ENCODE results near the gene PLEKHM3.

PLEKHM3 gene

DNA sequence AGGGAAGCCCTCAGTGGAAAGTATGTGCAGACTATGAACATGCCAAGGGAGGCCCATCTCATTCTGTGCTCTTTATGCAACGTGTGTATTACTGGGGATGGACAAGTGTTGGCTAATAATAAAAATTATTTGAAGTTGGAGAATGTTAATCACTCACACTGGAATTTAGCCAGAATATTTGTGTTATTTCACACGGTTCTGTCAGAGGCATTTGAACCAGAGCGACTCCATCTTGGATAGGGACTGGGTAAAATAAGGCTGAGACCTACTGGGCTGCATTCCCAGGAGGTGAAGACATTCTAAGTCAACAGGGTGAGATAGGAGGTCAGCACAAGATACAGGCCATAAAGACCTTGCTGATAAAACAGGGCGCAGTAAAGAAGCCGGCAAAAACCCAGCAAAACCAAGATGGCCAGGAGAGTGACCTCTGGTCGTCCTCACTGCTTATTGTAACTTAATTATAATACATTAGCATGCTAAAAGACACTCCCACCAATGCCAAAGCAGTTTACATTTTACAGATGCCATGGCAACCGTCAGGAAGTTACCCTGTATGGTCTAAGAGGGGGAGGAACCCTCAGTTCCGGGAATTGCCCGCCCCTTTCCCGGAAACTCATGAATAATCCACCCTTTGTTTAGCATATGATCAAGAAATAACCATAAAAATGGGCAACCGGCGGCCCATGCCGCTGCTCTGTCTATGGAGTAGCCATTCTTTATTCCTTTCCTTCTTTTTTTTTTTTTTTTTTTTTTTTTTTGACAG, 253.1 kb downstream of the PLEKHM3 start:
- H3K9ac ChIP-seq (ENCODE audit: low read length), result no peak overlapping the region
- no peak overlapping the region for H3K4me3 ChIP-seq (ENCODE audit: low read length)
- no peak overlapping the region for H2AFZ ChIP-seq (ENCODE audit: low read depth, low read length)
- no peaks in the 10 kb centered on the region for H3K27me3 ChIP-seq (ENCODE audit: low read depth, low read length)
- no peaks in the 10 kb centered on the region for H3K9me3 ChIP-seq (ENCODE audit: insufficient read depth, low read length)
- peaks cover 6% of the 10 kb centered on the region for H3K36me3 ChIP-seq (replicated peaks; ENCODE audit: low read depth, low read length)
- no peak for TF ChIP-seq EZH2phosphoT487 (IDR thresholded peaks at IDR 0.05; ENCODE audit: low read depth)
- TF ChIP-seq, protein P1, sequence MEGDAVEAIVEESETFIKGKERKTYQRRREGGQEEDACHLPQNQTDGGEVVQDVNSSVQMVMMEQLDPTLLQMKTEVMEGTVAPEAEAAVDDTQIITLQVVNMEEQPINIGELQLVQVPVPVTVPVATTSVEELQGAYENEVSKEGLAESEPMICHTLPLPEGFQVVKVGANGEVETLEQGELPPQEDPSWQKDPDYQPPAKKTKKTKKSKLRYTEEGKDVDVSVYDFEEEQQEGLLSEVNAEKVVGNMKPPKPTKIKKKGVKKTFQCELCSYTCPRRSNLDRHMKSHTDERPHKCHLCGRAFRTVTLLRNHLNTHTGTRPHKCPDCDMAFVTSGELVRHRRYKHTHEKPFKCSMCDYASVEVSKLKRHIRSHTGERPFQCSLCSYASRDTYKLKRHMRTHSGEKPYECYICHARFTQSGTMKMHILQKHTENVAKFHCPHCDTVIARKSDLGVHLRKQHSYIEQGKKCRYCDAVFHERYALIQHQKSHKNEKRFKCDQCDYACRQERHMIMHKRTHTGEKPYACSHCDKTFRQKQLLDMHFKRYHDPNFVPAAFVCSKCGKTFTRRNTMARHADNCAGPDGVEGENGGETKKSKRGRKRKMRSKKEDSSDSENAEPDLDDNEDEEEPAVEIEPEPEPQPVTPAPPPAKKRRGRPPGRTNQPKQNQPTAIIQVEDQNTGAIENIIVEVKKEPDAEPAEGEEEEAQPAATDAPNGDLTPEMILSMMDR (IDR thresholded peaks at IDR 0.05; ENCODE audit: low read depth, low read length), result no peak
- no peaks in the 10 kb centered on the region for H4K20me1 ChIP-seq (ENCODE audit: insufficient read depth, low read length)
- no peaks in the 10 kb centered on the region for H3K79me2 ChIP-seq (ENCODE audit: low read length)
- peaks cover 12% of the 10 kb centered on the region for H3K4me1 ChIP-seq (ENCODE audit: low read length)
- H3K4me2 ChIP-seq (ENCODE audit: low read length), result no peak overlapping the region
- no peak overlapping the region for H3K27ac ChIP-seq (ENCODE audit: low read length)

DNA sequence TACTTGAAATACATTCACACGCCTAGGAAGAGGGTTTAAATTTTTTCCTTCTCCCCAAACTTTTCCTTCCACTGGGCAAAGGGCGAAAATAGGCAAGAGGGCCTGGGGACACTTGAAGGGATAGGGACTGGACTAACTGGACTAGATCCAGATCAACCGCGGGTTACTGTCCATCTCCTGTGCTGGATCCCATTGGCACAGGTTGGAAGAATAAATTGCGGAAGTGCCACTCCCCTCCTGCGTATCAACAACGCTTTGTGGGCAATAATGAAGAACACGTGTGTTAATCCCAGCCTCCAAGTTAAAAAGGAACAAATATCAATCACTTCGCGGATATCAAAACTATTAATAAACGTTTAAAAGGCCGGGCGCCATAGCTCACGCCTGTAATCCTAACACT, 253.9 kb downstream of the PLEKHM3 start:
- H3K36me3 ChIP-seq (replicated peaks; ENCODE audit: low read depth, low read length), result peaks cover 6% of the 10 kb centered on the region
- H4K20me1 ChIP-seq (ENCODE audit: insufficient read depth, low read length), result no peaks in the 10 kb centered on the region
- peaks cover 12% of the 10 kb centered on the region for H3K4me1 ChIP-seq (ENCODE audit: low read length)
- H3K27ac ChIP-seq (ENCODE audit: low read length), result no peak overlapping the region
- H3K79me2 ChIP-seq (ENCODE audit: low read length), result no peaks in the 10 kb centered on the region
- no peak overlapping the region for H3K4me3 ChIP-seq (ENCODE audit: low read length)
- no peak for TF ChIP-seq EZH2phosphoT487 (IDR thresholded peaks at IDR 0.05; ENCODE audit: low read depth)
- TF ChIP-seq, protein P1 (IDR thresholded peaks at IDR 0.05; ENCODE audit: low read depth, low read length), result no peak
- no peaks in the 10 kb centered on the region for H3K9me3 ChIP-seq (ENCODE audit: insufficient read depth, low read length)
- no peak overlapping the region for H3K4me2 ChIP-seq (ENCODE audit: low read length)
- no peak overlapping the region for H2AFZ ChIP-seq (ENCODE audit: low read depth, low read length)
- H3K9ac ChIP-seq (ENCODE audit: low read length), result no peak overlapping the region
- H3K27me3 ChIP-seq (ENCODE audit: low read depth, low read length), result no peaks in the 10 kb centered on the region

All from OCI-LY3 (cell line).